Esophagus (tissue), 2 donors: ENCODE data around the gene AP3S2. TPM values are rescaled to one million over a fixed set of nuclear protein-coding genes. Genes with fewer than 3 reads are reported as not detected.
"Not testable (repeated sequence)": the region's sequence is repeated elsewhere in the genome, so short reads cannot be mapped to it uniquely, and the experiment has no call there.

ENCODE experiments used
- H3K27ac ChIP-seq, 2 donors: one replicate each; pipeline ENCODE4 v1.5.1; 2013; ENCODE audit warnings: low read depth in 2 of 2, mild to moderate bottlenecking in 2 of 2, inconsistent platforms in 1 of 2, low read length in 1 of 2, moderate library complexity in 1 of 2
- H3K27me3 ChIP-seq, 2 donors: one replicate each; pipeline ENCODE4 v1.6.1; 2013; ENCODE audit warnings: low read length in 2 of 2, control low read depth in 1 of 2, mild to moderate bottlenecking in 1 of 2; ENCODE audit not compliant: insufficient read depth in 2 of 2, control insufficient read depth in 1 of 2
- H3K36me3 ChIP-seq, 2 donors: one replicate each; pipeline ENCODE4 v1.6.1; 2013; ENCODE audit warnings: low read length in 1 of 2; ENCODE audit not compliant: control insufficient read depth in 2 of 2, insufficient read depth in 2 of 2
- H3K4me1 ChIP-seq, 2 donors: one replicate each; pipeline ENCODE4 v1.6.1; 2013; ENCODE audit warnings: low read length in 1 of 2; ENCODE audit not compliant: control insufficient read depth in 2 of 2, insufficient read depth in 2 of 2
- H3K4me3 ChIP-seq, 2 donors: one replicate each; pipeline ENCODE4 v1.5.1; 2013; ENCODE audit warnings: low read length in 2 of 2, mild to moderate bottlenecking in 2 of 2, low read depth in 1 of 2, moderate library complexity in 1 of 2
- H3K9me3 ChIP-seq, 2 donors: one replicate each; pipeline ENCODE4 v1.6.1; 2013; ENCODE audit warnings: mild to moderate bottlenecking in 2 of 2, low read depth in 1 of 2, low read length in 1 of 2, moderate library complexity in 1 of 2; ENCODE audit not compliant: control insufficient read depth in 2 of 2, insufficient read depth in 1 of 2
- WGBS, 2 donors: extraction: QIAGEN DNeasy Blood & Tissue Kit; methylation state at CpG; one replicate each; pipeline ENCODE4 v1.1.7; 2013; 5-methylcytosine and 5-hydroxymethylcytosine counted together
- polyA plus RNA-seq, 2 donors: library from polyadenylated mRNA; stranded (reverse); fragments of 200-250 nt; gene quantifications; one replicate each; pipeline ENCODE4 v1.2.3, GENCODE V29; 2013
- donor health status: healthy with polysubstance abuse.
- donor health status: Bipolar disorder and iron deficiency.

AP3S2 gene
- polyA plus RNA-seq, 2 donors = 6.0 to 11.6 TPM

DNA sequence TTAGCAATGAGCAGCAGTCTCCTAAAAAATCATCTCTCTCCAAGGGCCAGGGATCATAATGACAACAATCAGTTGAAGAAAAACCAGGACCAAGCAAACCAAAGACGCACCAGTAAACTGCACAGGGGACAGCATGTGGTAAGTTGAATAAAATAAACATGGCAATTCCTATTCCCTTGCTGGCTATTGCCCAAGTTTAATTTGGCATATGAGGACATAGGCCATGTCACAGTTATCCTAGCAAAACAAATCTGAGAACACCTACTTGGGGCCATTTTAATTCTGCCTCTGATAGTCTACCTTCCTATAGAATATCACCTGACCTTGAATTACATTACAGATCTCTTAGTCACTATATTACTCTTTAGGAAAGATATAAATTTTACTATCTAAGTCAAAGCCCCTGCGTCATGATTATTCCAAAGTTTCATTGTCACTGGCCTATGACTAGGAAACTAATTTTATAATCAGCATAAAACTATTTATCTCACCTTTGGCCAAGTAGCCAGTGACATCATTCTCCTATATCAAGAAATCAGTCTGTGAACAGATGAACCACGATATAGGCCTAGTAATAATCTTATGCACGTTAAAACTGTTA, 23.0 kb downstream of the AP3S2 start:
- H3K9me3 ChIP-seq = no peaks in the 10 kb centered on the region
- no peak overlapping the region for H3K27ac ChIP-seq
- WGBS, 2 donors = 80 to 95% methylated on average over 4 of the region's 4 CpGs
- no peaks in the 10 kb centered on the region for H3K4me1 ChIP-seq
- no peak overlapping the region for H3K4me3 ChIP-seq
- H3K27me3 ChIP-seq = no peaks in the 10 kb centered on the region
- peaks cover 0 to 4% of the 10 kb centered on the region in 2 donors for H3K36me3 ChIP-seq

DNA sequence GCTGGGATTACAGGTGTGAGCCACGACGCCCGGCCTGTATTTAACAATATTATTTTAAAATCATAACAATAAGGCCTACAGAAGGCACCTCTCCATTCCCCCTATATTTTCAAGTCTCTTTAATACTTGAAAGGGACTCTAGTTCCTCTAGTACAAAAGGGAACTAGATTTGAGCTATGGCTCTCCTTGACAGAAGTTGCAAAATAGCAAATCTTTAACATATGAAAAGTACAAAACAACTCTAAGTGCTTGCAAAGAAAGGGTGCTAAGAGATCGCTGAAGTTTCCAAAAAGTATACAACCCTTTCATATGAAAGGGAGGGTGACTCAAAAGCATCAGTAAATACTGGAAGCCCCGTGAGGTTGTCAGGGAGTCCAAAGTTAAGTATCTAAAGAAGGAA, 23.8 kb downstream of the AP3S2 start:
- 93 to 96% methylated on average over 5 of the region's 5 CpGs for WGBS, 2 donors
- no peak overlapping the region for H3K4me3 ChIP-seq
- H3K4me1 ChIP-seq = no peaks in the 10 kb centered on the region
- H3K27me3 ChIP-seq = no peaks in the 10 kb centered on the region
- H3K36me3 ChIP-seq = peaks cover 0 to 4% of the 10 kb centered on the region in 2 donors
- H3K9me3 ChIP-seq = no peaks in the 10 kb centered on the region
- no peak overlapping the region for H3K27ac ChIP-seq

DNA sequence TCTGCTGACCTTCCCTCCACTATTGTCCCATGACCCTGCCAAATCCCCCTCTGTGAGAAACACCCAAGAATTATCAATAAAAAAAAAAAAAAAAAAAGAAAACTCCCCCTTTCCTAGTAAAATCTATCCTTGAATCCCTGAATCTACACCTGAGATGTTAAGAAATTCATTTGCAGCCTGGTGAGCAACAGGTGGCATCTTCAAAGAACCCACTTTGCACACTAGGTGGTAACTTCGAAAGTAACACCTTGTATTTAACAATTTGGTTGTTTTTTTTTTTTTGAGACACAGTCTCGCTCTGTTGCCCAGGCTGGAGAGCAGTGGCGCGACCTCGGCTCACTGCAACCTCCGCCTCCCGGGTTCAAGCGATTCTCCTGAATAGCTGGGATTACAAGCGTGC, 24.3 kb downstream of the AP3S2 start:
- H3K36me3 ChIP-seq, H3K27ac ChIP-seq, H3K4me3 ChIP-seq, H3K4me1 ChIP-seq, H3K9me3 ChIP-seq, H3K27me3 ChIP-seq: not testable (repeated sequence)
- 92% methylated on average over 9 of the region's 9 CpGs for WGBS, 2 donors

DNA sequence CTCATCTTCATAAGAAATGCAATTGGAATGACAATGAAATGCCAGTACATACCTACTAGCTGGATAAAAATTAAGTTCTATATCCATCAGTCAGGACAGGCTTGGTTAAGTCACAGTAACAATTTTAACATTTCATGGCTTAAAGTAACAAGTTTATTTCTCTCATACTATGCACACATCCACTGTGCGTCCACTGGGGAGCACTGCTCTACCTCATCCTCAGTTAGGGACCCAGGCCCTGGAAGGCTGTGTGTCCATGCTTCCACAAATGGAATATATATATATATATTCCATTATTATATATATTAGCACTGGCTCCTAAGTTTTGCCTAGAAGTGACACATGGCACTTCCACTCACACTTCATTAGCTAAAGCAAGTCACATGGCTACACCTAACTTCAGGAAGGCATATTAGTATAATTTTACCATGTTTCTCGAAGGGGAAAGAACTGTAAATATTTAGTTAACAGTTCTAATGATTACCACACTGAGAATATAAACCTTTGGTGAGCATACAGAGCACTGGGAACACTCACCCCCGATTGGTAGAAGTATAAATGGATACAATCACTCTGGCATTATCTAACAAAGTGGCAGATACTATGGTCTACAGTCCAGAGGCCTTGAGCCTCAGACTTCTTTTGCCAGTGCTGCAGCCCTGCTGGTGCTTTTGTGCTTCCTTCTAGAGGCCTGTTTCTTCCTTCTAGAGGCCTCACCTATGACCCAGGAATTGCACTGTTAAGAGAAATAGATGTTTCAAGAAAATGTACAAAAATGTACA, 28.6 kb downstream of the AP3S2 start:
- H3K27me3 ChIP-seq = no peaks in the 10 kb centered on the region
- peaks cover 3 to 5% of the 10 kb centered on the region in 2 donors for H3K36me3 ChIP-seq
- no peak overlapping the region for H3K27ac ChIP-seq
- H3K4me3 ChIP-seq = no peak overlapping the region
- no peaks in the 10 kb centered on the region for H3K9me3 ChIP-seq
- 64 to 72% methylated on average over 3 of the region's 3 CpGs for WGBS, 2 donors
- no peaks in the 10 kb centered on the region for H3K4me1 ChIP-seq

DNA sequence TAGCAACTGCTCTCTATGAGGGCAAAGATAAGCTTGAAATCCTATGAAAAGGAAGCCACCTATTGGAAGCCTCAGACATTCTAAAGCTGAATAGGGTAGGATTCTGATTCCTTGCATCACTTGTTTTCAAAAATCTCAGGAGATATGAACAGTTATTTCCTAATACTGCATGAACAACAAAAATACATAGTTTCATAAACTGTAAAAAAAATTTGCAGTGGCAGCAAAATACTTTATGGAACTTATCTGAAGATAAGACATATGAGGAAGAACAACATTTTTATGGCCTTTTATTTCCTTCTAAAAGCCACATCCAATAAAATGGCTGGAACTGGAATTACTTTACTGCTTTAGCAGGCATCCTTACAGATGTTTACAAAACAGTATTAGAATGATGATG, 29.9 kb downstream of the AP3S2 start:
- Histone ChIP-seq H3K27ac (no peak overlapping the region), H3K9me3 (no peaks in the 10 kb centered on the region), H3K27me3 (no peaks in the 10 kb centered on the region), H3K4me1 (no peaks in the 10 kb centered on the region), H3K36me3 (peaks cover 3 to 4% of the 10 kb centered on the region in 2 donors), H3K4me3 (no peak overlapping the region)

DNA sequence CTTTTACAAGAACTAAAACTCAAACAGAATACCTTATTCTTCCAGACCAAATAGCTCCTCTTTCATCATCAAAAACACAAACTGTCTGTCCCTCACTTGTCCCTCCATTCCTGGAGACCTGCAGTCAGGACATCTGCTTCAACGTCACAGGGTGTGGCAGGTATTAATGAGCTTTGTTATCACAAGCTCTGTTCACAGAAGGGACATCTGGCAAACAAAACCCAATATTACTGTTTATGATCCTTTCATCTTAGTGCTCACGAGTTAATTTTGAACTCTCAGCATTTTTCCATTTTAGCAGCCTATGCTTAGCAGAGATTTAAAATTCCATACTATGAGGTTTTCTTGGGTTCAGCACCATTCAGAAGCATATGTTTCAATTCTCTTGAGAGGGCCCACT, 32.9 kb downstream of the AP3S2 start:
- Histone ChIP-seq H3K4me1 (no peaks in the 10 kb centered on the region), H3K27me3 (no peaks in the 10 kb centered on the region), H3K4me3 (no peak overlapping the region), H3K36me3 (peaks cover 3 to 8% of the 10 kb centered on the region in 2 donors), H3K27ac (no peak overlapping the region), H3K9me3 (no peaks in the 10 kb centered on the region)
- 57 to 61% methylated on average over 2 of the region's 2 CpGs for WGBS, 2 donors

DNA sequence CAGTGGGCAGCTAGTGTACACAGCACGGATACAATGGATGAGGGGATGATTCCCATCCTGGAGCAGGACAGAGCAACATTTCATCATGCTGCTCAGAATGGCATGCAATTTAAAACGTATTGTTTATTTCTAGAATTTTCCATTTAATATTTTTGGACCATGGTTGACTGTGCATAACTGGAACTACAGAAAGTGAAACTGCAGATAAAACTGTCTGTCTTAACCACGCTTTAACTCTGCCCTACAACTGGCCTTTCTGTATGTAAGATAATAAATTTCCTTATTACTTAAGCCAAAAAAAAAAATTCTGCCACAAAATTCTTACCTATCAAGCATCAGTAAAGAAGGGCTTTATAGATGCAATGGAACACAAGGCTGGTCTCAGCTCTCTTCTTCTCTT, 33.4 kb downstream of the AP3S2 start:
- Histone ChIP-seq H3K4me1 (no peaks in the 10 kb centered on the region), H3K36me3 (peaks cover 3 to 8% of the 10 kb centered on the region in 2 donors), H3K27me3 (no peaks in the 10 kb centered on the region), H3K9me3 (no peaks in the 10 kb centered on the region), H3K4me3 (no peak overlapping the region), H3K27ac (no peak overlapping the region)
- 54 to 71% methylated on average over 3 of the region's 3 CpGs for WGBS, 2 donors

DNA sequence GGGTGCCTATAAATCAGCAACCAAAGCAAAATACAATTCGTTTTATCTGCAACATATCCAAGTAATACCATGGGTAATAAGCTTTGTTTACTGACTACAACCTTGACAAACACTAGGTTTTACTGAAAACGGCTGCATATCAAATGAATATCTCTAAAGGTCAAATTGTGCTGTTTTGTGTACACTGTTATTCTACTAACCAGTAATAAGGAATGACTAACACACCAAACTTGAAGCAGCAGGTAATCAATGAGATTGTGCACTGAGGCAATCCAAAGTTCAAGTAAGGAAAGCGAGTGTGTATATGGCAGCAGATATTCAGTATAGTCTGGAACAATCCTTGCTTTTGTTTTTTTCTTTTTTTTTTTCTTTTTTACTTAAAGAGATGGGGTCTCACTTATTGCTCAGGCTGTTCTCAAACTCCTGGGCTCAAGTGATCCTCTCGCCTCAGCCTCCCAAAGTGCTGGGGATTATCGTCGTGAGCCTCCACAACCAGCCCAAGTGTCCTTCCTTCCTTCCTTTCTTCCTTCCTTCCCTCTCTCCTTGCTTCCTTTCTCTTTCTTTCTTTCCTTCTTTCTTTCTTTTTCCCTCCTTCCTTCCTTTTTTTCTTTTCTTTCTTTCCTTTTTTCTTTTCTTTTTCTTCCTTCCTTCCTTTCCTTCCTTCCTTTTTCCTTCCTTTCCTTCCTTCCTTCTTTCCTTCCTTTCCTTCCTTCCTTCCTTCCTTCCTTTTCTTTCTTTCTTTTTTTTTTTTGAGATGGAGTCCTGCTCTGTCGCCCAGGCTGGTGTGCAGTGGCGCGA, 34.9 kb downstream of the AP3S2 start:
- H3K36me3 ChIP-seq = peaks cover 0 to 8% of the 10 kb centered on the region in 2 donors
- H3K4me1 ChIP-seq = no peaks in the 10 kb centered on the region
- H3K4me3 ChIP-seq = no peak overlapping the region
- H3K27me3 ChIP-seq = no peaks in the 10 kb centered on the region
- H3K27ac ChIP-seq = no peak overlapping the region
- H3K9me3 ChIP-seq = no peaks in the 10 kb centered on the region
- WGBS, 2 donors = 82 to 87% methylated on average over 9 of the region's 9 CpGs

DNA sequence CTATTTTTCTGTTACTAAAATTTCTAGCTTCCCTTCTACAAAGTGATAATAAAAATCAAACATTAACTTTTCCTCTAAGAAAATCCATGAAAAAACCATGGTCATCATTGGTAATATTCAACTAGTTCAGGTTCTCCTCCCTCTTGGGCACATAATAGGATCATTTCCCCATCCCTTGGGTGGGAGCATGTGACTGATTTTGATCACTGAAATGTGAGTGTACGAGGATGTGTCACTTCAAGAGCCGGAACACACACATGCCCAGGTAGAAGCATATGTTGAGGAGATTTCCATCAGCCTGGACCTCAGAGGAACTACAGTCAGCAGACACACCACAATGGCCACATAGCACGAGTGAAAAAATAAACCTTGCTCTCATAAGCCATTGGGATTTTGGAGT, 36.1 kb downstream of the AP3S2 start:
- Histone ChIP-seq H3K27ac (no peak overlapping the region), H3K36me3 (peaks cover 0 to 8% of the 10 kb centered on the region in 2 donors), H3K4me1 (no peaks in the 10 kb centered on the region), H3K9me3 (no peaks in the 10 kb centered on the region), H3K4me3 (no peak overlapping the region), H3K27me3 (no peaks in the 10 kb centered on the region)
- WGBS, 2 donors = 72 to 87% methylated on average over 3 of the region's 3 CpGs
